ENCODE data around the gene ATL3.

GRCh38 chr11:63694596-63694995, 23.4 kb upstream of the ATL3 start:
- TF ChIP-seq CTCF (conservative IDR thresholded peaks at IDR 0.05; ENCODE audit: low read length): no peak
- TF ChIP-seq EZH2phosphoT487 (IDR thresholded peaks at IDR 0.05; ENCODE audit: borderline replicate concordance, low read depth, low read length): no peak
